Loucy (cell line): ENCODE results near the gene PNLIPRP1.

Experiments
- H2AFZ ChIP-seq: fragments of 200-600 bp; sonication (generic); 2 replicates; pipeline ENCODE4 v1.6.0; 2016; ENCODE audit warnings: antibody characterized with exemption, mild to moderate bottlenecking, low read length, moderate library complexity
- H3F3A ChIP-seq: fragments of 200-600 bp; 2 replicates; pipeline ENCODE4 v1.6.0; 2016; ENCODE audit warnings: antibody characterized with exemption, low read depth, mild to moderate bottlenecking
- H3K27me3 ChIP-seq: fragments of 200-600 bp; sonication (generic); 2 replicates; pipeline ENCODE4 v1.6.1; 2014; ENCODE audit warnings: low read length, mild to moderate bottlenecking; ENCODE audit not compliant: insufficient read depth, poor library complexity, severe bottlenecking
- H3K36me3 ChIP-seq: fragments of 200-600 bp; sonication (generic); 2 replicates; pipeline ENCODE4 v1.6.1; 2016; ENCODE audit warnings: low read length; ENCODE audit not compliant: insufficient read depth
- H3K4me1 ChIP-seq: fragments of 200-600 bp; sonication (generic); 2 replicates; pipeline ENCODE4 v1.5.1; 2014; ENCODE audit warnings: low read length, mild to moderate bottlenecking; ENCODE audit not compliant: insufficient read depth, poor library complexity, severe bottlenecking
- H3K4me2 ChIP-seq: fragments of 200-600 bp; sonication (generic); 2 replicates; pipeline ENCODE4 v1.6.0; 2014; ENCODE audit warnings: antibody characterized with exemption, low read length, low read depth, mild to moderate bottlenecking; ENCODE audit not compliant: poor library complexity, severe bottlenecking
- H3K4me3 ChIP-seq: fragments of 200-600 bp; sonication (generic); 2 replicates; pipeline ENCODE4 v1.5.1; 2014; ENCODE audit warnings: low read length, mild to moderate bottlenecking, mixed read lengths; ENCODE audit not compliant: poor library complexity, severe bottlenecking
- H3K79me2 ChIP-seq: fragments of 200-600 bp; sonication (generic); 2 replicates; pipeline ENCODE4 v1.6.1; 2014; ENCODE audit warnings: low read length; ENCODE audit not compliant: insufficient read depth
- H3K9ac ChIP-seq: fragments of 200-600 bp; sonication (generic); 2 replicates; pipeline ENCODE4 v1.6.0; 2014; ENCODE audit warnings: mild to moderate bottlenecking, low read depth, low read length, moderate library complexity; ENCODE audit not compliant: poor library complexity, severe bottlenecking
- H3K9me2 ChIP-seq: fragments of 200-600 bp; sonication (generic); replicated peaks from 2 replicates; pipeline ENCODE4 v1.6.1; 2016; ENCODE audit warnings: low read depth, low read length, mixed read lengths
- H3K9me3 ChIP-seq: fragments of 200-600 bp; sonication (generic); 2 replicates; pipeline ENCODE4 v1.6.1; 2014; ENCODE audit warnings: mild to moderate bottlenecking, antibody characterized with exemption, low read length, low read depth; ENCODE audit not compliant: insufficient read depth
- H4K20me1 ChIP-seq: fragments of 200-600 bp; sonication (generic); 2 replicates; pipeline ENCODE4 v1.6.0; 2014; ENCODE audit warnings: antibody characterized with exemption, low read length, mild to moderate bottlenecking; ENCODE audit not compliant: insufficient read depth, poor library complexity, severe bottlenecking
- CTCF ChIP-seq: fragments of 200-600 bp; sonication (generic); conservative IDR thresholded peaks from 2 replicates; pipeline ENCODE4 v1.5.1; 2014; ENCODE audit warnings: mild to moderate bottlenecking, antibody characterized with exemption, low read length
- EZH2phosphoT487 ChIP-seq: fragments of 200-600 bp; IDR thresholded peaks from 2 replicates; pipeline ENCODE4 v1.6.1; 2018; ENCODE audit warnings: antibody characterized with exemption, mild to moderate bottlenecking, moderate library complexity, borderline replicate concordance

Gene PNLIPRP1

GRCh38 chr10:116596062-116596461 is 5.3 kb downstream of the PNLIPRP1 start:
- Histone ChIP-seq H3K27me3 (no peaks in the 10 kb centered on the region), H3K4me3 (no peak overlapping the region), H3K9me3 (no peaks in the 10 kb centered on the region), H3K4me2 (no peak overlapping the region), H3F3A (no peaks in the 10 kb centered on the region), H2AFZ (no peak overlapping the region), H4K20me1 (no peaks in the 10 kb centered on the region), H3K9ac (no peak overlapping the region), H3K4me1 (no peaks in the 10 kb centered on the region), H3K36me3 (no peaks in the 10 kb centered on the region), H3K9me2 (no peaks in the 10 kb centered on the region), H3K79me2 (no peaks in the 10 kb centered on the region)
- TF ChIP-seq CTCF (no peak), EZH2phosphoT487 (no peak)

DNA sequence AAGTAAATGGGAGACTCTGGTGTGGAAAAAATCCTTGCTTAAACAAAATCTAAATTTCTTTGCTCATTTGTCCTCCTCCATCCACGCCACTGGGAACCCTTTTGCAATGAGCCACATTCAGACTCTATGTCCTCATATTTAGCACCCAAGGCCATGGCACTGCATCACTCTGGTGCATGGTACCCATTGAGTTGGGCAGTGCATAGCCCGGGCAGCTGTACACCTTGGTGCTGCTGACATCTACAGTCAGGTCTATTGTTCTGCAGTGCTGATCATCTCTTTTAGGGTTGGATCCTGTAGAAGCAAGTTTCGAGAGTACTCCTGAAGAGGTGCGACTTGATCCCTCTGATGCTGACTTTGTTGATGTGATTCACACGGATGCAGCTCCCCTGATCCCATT is 6.8 kb downstream of the PNLIPRP1 start:
- no peak overlapping the region for H2AFZ ChIP-seq
- no peaks in the 10 kb centered on the region for H3K9me3 ChIP-seq
- no peaks in the 10 kb centered on the region for H3K79me2 ChIP-seq
- no peaks in the 10 kb centered on the region for H3F3A ChIP-seq
- H3K36me3 ChIP-seq, result no peaks in the 10 kb centered on the region
- TF ChIP-seq EZH2phosphoT487 (no peak), CTCF (no peak)
- H3K4me3 ChIP-seq, result no peak overlapping the region
- H3K9me2 ChIP-seq, result no peaks in the 10 kb centered on the region
- no peak overlapping the region for H3K4me2 ChIP-seq
- no peaks in the 10 kb centered on the region for H4K20me1 ChIP-seq
- no peaks in the 10 kb centered on the region for H3K27me3 ChIP-seq
- no peaks in the 10 kb centered on the region for H3K4me1 ChIP-seq
- no peak overlapping the region for H3K9ac ChIP-seq

GRCh38 chr10:116598329-116598728 is 7.6 kb downstream of the PNLIPRP1 start:
- H3K4me2 ChIP-seq, result no peak overlapping the region
- H3K36me3 ChIP-seq, result no peaks in the 10 kb centered on the region
- no peaks in the 10 kb centered on the region for H3K4me1 ChIP-seq
- H2AFZ ChIP-seq, result no peak overlapping the region
- no peaks in the 10 kb centered on the region for H4K20me1 ChIP-seq
- H3K79me2 ChIP-seq, result no peaks in the 10 kb centered on the region
- no peaks in the 10 kb centered on the region for H3K9me2 ChIP-seq
- no peak overlapping the region for H3K9ac ChIP-seq
- no peaks in the 10 kb centered on the region for H3K9me3 ChIP-seq
- H3F3A ChIP-seq, result no peaks in the 10 kb centered on the region
- H3K27me3 ChIP-seq, result no peaks in the 10 kb centered on the region
- no peak overlapping the region for H3K4me3 ChIP-seq
- no peak for TF ChIP-seq CTCF
- TF ChIP-seq EZH2phosphoT487, result no peak
